GM21529 (cell line): ENCODE results near the gene GCNA.

ENCODE experiments used
- ATAC-seq: cut with Tn5 transposase; IDR thresholded peaks from one replicate; pipeline ENCODE4 v1.9.1; 2021; ENCODE audit not compliant: unreplicated experiment

The GCNA gene, protein sequence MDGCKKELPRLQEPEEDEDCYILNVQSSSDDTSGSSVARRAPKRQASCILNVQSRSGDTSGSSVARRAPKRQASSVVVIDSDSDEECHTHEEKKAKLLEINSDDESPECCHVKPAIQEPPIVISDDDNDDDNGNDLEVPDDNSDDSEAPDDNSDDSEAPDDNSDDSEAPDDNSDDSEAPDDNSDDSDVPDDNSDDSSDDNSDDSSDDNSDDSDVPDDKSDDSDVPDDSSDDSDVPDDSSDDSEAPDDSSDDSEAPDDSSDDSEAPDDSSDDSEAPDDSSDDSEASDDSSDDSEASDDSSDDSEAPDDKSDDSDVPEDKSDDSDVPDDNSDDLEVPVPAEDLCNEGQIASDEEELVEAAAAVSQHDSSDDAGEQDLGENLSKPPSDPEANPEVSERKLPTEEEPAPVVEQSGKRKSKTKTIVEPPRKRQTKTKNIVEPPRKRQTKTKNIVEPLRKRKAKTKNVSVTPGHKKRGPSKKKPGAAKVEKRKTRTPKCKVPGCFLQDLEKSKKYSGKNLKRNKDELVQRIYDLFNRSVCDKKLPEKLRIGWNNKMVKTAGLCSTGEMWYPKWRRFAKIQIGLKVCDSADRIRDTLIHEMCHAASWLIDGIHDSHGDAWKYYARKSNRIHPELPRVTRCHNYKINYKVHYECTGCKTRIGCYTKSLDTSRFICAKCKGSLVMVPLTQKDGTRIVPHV

DNA sequence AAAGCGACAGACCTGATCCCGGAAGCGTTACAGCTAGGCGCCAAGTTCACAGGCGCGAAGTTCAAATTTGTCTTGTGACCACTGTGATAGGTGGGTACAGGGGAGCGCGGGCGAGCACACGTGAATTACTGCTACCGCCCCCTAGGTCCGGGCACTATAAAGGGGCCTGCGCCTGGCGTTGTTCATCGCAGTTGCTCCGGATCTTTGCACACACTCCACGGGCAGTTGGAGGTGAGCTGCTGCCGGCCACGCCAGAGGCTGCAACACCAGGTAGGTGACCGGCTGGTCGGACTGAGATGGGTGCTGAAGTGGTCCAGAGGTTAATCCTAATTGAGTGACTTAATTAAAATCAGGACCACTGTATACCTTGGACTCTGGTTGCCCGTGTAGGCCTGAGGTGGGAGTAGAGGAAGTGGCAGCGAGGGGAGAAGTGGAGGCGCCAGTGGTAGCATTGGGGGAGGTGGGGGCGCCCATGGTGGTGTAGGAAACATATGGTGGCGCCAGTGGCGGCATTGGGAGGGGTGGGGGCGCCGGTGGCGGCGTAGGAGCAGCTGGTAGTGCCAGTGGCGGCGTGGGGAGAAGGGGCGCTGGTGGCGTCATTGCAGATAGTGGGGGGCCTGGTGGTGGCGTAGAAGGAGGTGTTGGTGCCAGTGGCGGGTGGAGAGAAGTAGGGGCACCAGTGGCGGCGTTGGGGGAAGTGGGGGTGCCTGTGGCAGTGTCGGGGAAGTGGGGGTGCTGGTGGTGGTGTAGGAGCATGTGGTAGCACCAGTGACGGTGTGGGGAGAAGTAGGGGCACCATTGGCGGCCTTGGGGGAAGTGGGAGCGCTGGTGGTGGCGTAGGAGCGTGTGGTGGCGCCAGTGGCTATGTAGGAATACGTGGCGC is at the start of gene GCNA:
TSS of gene GCNA (plus strand) at position 185 of the 883 bp plus-strand sequence. CDS start 2,385 bp downstream, outside the sequence.
- ATAC-seq, result no peak

- ATAC-seq, result no peak
Measured at GRCh38 chrX:71532078-71532752, 46.0 kb upstream of the GCNA start.

DNA sequence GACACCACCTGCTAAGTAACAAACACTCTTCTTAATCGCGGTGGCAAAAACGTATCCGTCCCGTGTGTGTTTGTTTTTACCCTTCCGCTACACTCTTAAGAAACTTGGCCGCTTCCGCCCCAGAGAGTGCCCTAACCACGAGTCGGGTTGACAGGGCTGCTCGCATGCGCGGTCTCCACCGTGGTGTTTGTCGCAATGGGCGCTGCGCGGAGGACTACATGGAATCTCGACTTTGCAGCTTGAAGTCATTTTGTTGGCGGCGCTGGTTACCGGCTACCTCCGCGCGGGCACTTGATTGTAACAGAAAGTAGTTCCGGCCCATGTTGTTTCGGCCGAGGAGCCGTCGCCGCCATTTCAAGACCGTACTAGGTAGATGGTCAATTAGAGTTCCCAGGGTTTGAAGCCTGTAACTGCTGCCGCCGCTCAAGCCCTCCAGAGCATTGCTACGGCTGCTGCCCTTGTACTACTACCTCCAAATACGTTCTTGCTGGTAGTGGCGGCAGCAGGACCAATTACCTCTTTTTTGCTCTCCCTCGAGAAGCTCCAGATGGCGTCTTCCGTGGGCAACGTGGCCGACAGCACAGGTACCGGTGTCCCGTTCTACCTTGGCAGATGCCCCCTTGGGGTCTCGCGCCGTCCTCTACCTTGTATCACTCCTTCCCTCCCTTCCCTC is 45.3 kb upstream of the GCNA start, which contains the start of gene OGT:
TSS of gene OGT (plus strand) at position 352 of the 673 bp plus-strand sequence. CDS start at position 548, 196 bp downstream.
- peak; percentile 69 for ATAC-seq

DNA sequence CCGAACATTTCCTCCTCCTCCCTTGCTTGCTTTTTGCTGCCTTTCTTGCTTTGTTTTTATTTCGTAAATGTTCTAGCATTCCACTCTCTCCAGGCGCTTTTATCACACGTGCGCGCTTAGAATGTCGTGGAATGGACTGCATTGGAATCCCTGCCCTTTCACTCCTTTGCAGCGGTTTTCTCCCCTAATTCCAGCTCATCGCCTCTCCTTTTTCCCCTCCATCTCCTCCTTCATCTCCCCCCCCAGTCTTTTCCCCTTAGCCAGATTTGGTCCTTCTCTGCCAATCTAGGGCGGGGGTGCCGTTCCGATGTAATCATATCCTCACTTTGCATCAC is 44.8 kb upstream of the GCNA start:
- ATAC-seq, result no peak

DNA sequence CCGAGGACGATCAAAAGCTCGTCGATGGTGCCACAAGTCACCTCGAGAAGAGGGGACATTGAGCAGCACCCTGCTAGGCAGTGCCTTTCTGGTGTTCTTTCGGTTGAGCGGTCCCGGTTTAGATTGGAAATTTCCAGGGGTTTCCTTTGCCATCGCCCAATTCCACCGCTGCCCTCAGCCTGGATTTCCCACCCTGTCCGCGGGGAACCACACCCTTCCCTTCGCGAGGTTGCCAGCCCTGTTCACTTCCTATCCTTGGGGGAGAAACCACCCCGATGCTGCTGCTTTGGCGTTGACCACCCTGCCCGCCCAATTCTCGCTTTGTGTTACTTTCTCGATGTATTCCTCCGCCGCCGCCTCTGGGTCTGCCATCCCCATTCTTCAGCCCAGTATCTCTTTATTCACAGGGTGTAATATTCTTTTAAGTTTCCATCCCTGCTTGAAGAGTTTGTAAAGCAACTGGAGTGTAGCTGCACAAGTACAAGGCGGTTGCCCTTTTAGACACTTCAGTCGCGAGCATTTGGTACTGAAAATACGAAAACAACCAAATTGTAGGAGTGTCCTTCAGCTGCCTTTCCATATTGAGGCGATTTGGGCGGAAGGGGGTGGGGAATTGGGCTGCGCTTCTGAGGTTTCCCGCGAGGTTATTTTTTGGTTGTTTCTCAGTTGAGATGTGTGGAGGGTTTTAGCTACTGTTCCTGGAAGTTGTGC is 44.2 kb upstream of the GCNA start:
- ATAC-seq, result no peak

- ATAC-seq, result no peak
Measured at GRCh38 chrX:71534773-71535544, 43.3 kb upstream of the GCNA start.

DNA sequence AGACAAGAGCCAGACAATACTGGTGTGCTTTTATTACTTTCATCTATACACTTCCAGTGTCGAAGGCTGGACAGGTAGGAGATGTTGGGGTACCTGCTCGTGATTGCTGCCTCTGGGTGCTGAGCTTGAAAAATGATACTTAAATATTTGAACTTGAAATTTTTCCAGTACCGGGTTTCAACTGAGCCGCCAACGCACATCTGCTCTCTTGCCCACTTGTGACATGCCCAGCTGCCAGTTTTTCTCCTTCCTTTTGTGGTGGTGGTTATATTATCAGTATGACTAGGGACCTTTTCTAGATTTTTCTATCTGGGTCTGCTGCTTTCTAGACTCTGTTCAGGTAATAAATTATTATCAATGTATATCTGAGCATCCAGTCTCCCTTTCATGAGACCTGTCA is 42.0 kb upstream of the GCNA start:
- no peak for ATAC-seq

- ATAC-seq, result no peak
Measured at GRCh38 chrX:71537743-71538142, 40.5 kb upstream of the GCNA start.

GRCh38 chrX:71540801-71541200 is 37.4 kb upstream of the GCNA start:
- ATAC-seq, result peak; percentile 27

DNA sequence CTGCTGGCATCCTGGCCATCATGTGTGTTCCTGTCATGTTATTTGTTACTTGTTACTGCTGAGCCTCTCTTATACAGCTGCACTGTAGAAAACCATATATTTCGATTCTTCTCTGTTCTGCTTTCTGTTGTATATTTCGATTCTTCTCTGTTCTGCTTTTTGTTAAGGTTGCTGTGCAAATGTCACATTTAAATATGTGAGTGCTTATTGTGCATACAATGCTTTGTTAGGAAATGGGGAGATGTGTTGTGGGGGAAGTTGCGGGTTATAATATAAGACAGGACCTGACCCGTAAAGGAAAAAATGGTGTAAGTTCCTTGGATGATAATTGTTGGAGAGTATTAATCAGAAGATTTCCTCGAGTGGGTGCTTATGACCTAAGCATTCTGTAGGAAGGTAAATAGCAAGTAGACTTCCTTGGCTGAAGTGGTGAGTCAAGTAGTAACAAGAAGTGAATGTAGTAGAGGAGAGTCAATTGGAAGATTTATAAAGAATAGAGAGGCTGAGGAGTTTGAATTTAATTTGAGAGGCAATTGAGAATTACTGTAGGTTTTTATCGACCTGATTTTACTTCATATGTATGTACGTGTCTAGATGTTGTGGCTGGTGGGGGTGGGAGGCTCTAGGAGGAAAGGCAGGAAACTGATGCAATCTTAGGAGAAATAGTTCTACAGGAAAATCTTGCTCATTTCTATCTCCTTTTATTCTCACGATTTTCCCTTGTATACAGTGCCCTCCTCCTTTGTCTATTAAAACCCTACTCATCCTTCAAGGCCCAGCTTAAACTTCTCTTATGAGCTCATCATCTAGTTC is 36.8 kb upstream of the GCNA start:
- ATAC-seq, result peak; percentile 85

GRCh38 chrX:71542411-71542810 is 35.8 kb upstream of the GCNA start:
- ATAC-seq, result no peak

DNA sequence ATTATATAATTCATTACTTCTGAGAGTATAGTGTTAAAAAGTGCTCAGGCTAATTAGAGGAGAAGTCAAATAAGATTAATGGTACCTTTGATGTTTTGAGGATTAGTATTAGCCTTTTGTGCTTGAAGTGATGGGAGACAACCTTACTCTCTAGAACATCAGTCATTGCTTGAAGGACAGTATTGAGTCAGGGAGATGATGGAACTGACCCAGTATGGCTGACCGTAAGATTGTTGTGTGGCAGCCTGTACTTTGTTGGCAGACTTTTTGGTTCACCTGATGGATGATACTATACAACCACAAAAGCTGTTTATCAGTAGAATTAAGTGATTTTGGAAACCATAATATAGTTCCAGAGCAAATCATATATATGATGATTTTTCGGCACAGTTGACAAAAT is 35.4 kb upstream of the GCNA start:
- no peak for ATAC-seq

DNA sequence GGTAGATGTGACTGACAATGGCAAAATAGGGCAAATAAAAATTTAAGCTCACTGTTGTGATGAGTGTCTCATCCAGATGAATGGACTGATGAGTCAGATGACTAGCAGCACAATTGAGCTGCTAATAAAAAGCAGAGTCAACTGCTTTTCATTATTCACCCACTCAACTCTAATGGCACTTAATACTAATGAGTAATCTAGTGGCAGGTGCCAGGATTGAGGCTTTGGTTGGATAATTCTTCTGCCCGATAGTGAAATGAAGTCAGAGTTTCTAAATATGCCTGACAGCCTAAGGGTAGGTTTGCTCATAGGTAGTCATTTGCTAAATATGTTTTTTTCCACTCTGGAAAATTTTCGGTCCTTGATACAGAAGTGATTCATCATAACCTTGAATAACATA is 34.9 kb upstream of the GCNA start:
- no peak for ATAC-seq

DNA sequence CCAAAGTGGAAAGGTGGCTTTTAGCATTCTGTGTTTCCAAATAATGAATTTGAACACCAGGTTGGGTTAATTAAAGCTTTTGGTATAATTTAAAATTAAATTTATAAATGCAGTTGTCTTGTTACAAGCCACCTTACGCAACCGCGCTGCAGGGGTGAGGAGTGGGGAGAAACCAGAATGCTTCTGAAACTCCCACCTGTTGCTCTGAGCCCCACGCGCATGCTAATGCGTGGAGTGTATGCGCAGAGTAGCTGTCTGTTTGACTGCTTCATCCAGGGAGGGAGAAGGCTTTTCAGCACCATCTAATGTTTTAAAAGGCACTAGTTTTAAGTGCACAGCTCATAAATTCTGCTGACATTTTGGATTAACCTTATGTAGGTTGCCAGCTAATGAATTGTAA is 32.9 kb upstream of the GCNA start:
- ATAC-seq, result no peak

DNA sequence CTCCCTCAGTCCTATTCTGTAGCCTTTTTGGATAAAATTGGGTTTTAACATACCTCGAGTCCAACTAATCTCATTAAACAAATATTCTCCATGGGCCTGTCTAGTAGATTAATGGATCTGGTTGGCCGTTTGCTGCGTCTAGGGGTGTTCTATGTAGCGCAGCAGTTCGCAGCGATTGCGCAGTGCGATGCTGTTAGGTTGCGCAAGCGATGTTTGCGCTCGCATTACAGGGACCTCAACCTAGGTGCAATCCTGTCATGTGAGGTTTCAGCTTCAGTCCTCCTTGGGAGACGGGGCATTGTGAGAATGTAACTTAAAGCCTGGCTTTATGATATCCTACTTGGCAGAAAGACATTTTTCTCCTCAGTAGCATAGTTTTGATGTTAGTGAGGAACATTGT is 31.4 kb upstream of the GCNA start:
- no peak for ATAC-seq

- ATAC-seq, result no peak
Measured at GRCh38 chrX:71547339-71547738, 30.9 kb upstream of the GCNA start.

DNA sequence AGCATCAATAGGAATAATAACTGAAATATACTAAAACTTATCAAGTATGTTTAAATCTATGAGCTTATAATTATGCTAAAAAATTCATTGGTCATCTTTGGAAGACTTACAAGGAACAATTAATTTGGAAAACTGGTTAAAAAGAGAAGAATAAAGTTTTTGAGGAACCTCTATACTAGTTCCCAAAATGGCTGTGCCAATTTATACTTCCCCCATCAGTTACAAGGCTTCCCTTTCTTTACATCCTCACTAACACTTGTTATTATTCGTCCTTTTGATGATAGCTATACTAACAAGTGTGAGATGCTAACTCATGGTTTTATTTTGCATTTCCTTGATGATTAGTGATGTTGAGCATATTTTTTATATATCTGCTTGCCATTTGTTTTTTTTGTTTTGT is 28.3 kb upstream of the GCNA start:
- no peak for ATAC-seq

- ATAC-seq, result no peak
Measured at GRCh38 chrX:71550578-71550977, 27.7 kb upstream of the GCNA start.
